ENCODE results near the gene RBKS. TPM values are rescaled to one million over a fixed set of nuclear protein-coding genes. Genes with fewer than 3 reads are reported as not detected.
A peak's percentile ranks its signal among the peaks of the same experiment; 100 is the strongest.
"Not testable (repeated sequence)": the region's sequence is repeated elsewhere in the genome, so short reads cannot be mapped to it uniquely, and the experiment has no call there.

RBKS gene
- total RNA-seq, 4 donors from 2014 or later: 1.6 to 5.4 (median 3.3) TPM

DNA sequence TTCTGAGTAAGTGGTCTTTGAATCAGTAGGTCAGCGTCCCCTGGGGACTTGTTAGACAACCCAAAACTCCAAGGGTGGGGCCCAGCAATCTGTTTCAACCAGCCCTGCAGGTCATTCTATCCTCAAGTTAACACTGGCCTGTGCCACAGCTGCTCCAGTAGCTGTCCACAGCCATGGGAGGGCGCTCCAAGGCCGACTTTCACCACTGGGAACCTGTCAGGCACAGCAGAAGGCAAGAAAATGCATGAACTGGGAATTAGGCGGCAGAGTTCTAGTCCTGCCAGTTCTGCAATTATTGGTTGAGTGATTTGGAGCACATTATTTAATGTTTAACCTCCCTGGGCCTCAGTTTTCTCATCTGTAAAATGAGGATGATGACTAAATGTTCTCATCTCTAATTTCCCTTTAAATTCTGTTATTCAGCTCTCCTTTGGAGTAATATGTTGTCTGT is 136.0 kb downstream of the RBKS start:
- no peaks in the 10 kb centered on the region for H3K9me3 ChIP-seq
- TF ChIP-seq CTCF (IDR thresholded peaks at IDR 0.05) (peak; percentile 63 to 81 (median 72)), POLR2A (IDR thresholded peaks at IDR 0.05) (no peak)
- peak; percentile 56 to 60 for DNase-seq
- no peaks in the 10 kb centered on the region for H3K27me3 ChIP-seq
- intact Hi-C loops (cut with DNase I; ENCODE audit: low total_unique reads): no loop called here
- no peaks in the 10 kb centered on the region for H3K36me3 ChIP-seq
- H3K4me3 ChIP-seq: no peak overlapping the region
- no peaks in the 10 kb centered on the region for H3K4me1 ChIP-seq
- no peak overlapping the region for H3K27ac ChIP-seq

DNA sequence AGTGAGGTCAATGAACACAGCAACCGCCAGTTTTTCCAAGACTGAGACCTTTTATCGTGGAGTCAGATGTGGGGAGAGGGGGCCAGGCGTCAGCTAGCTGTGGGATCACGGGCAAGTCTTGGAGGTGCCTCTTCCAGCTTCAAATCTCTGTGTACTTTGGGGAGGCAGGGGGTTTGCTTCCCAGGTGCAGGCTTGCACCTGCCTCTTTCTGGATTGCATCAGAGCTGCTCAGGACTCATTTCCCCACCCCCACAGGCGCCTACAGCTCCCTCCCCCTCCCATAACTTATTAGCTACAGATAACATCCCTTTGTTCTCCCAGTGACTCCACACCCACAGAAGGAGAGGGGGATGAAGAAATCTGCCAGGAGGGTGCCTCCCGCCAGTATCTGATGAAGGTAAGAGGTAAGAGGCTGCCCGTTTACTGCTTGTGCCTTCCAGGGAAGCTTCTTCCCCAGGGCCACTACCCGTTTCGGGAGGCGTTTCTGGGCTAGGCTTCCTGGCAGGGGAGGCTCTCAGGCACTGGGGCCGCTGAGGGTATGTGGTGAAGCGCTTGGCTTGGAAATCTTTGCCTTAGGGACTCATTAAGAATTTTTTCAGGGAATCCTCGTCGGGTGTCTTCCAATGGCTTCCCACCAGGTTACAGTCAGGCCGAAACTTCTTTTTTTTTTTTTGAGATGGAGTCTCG is 137.5 kb downstream of the RBKS start:
- TF ChIP-seq POLR2A (IDR thresholded peaks at IDR 0.05) (no peak), CTCF (IDR thresholded peaks at IDR 0.05) (no peak)
- H3K4me3 ChIP-seq: no peak overlapping the region
- H3K4me1 ChIP-seq: no peaks in the 10 kb centered on the region
- intact Hi-C loops (cut with DNase I; ENCODE audit: low total_unique reads): no loop called here
- no peaks in the 10 kb centered on the region for H3K27me3 ChIP-seq
- H3K27ac ChIP-seq: no peak overlapping the region
- no peaks in the 10 kb centered on the region for H3K36me3 ChIP-seq
- no peaks in the 10 kb centered on the region for H3K9me3 ChIP-seq
- DNase-seq: no peak

DNA sequence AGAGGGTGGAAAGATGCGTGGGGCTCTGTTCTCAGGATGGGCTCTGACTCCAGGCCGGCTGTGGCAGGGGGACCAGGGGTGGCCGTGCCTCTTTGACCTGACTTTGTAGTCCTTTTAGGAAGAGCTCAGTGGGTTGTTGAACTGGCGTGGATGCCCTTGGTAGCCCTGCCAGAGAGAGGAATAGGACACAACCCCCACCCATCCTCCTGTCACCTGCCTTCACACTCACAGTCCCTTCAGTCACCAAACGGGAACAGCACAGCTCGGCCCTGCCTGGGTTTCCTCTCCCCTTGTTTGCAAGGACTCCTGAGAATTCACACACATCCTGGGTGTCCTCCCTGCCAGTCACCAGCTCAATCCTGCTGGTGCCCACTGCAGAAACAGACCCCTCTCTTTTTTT is 138.8 kb downstream of the RBKS start:
- Histone ChIP-seq H3K27me3 (no peaks in the 10 kb centered on the region), H3K4me1 (no peaks in the 10 kb centered on the region), H3K9me3 (no peaks in the 10 kb centered on the region), H3K27ac (no peak overlapping the region), H3K4me3 (no peak overlapping the region), H3K36me3 (no peaks in the 10 kb centered on the region)
- intact Hi-C loops (cut with DNase I; ENCODE audit: low total_unique reads): no loop called here
- TF ChIP-seq CTCF (IDR thresholded peaks at IDR 0.05) (no peak), POLR2A (IDR thresholded peaks at IDR 0.05) (no peak)
- no peak for DNase-seq

- H3K27ac ChIP-seq; H3K4me3 ChIP-seq; H3K4me1 ChIP-seq; DNase-seq; H3K36me3 ChIP-seq; H3K9me3 ChIP-seq; intact Hi-C loops (cut with DNase I; ENCODE audit: low total_unique reads); H3K27me3 ChIP-seq: not testable (repeated sequence)
Measured at GRCh38 chr2:27748803-27749554, 141.2 kb downstream of the RBKS start.

- Histone ChIP-seq H3K36me3 (no peaks in the 10 kb centered on the region), H3K4me3 (no peak overlapping the region), H3K27ac (no peak overlapping the region), H3K27me3 (no peaks in the 10 kb centered on the region), H3K9me3 (no peaks in the 10 kb centered on the region), H3K4me1 (no peaks in the 10 kb centered on the region)
- intact Hi-C loops (cut with DNase I; ENCODE audit: low total_unique reads): no loop called here
- no peak for TF ChIP-seq CTCF (IDR thresholded peaks at IDR 0.05)
- no peak for TF ChIP-seq POLR2A (IDR thresholded peaks at IDR 0.05)
- no peak for DNase-seq
Measured at GRCh38 chr2:27747827-27748352, 142.3 kb downstream of the RBKS start.
